T-helper 22 cell (primary cell): ENCODE data around the gene HOATZ.

Experiments
- DNase-seq: peaks from one replicate; pipeline ENCODE4 v3.0.0-alpha.2; 2020; ENCODE audit warnings: low read depth

Gene HOATZ

GRCh38 chr11:111514216-111515031 is at the start of gene HOATZ:
Gene HOATZ, plus strand, starts transcription at chr11:111514778. Its CDS starts 7 bp downstream, at chr11:111514785.
- DNase-seq, result no peak

DNA sequence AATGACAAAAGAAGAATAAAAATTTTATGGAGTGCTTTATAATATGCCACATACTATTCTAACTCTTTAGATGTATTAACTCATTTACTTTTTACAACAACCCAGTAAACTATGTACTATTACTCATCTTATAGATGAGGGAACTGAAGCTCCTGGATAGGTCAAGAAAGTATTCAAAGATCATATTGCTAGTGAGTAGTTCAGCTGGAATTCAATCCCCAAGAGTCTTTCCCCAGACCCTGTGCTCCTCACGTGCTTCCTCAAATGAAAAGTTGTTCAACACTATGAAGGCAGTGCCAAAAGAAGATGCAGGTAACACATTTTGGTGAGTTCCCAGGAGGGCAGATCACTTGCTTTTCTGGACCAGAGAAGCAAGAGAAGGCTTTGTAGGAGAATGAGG is 49.2 kb upstream of the HOATZ start:
- DNase-seq, result no peak

DNA sequence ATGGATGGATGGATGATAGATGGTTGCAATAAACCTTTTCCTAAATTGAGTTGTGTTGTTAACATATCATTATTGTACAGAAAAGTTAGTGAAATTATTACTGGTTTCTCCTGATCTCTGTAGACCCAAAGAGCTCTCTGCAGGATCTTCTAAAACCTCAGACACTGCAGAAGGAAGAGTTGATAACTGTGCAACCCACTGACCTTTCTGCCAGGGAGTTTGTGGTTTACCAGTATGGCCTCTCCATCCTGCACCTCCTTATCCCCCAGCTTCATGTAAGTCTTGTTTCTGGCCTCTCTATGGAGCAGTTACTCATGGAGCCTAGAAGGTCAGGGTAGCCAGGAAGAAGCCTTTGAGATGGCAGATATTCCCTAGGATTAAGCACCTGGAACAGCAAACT is 48.0 kb upstream of the HOATZ start:
- DNase-seq, result no peak

DNA sequence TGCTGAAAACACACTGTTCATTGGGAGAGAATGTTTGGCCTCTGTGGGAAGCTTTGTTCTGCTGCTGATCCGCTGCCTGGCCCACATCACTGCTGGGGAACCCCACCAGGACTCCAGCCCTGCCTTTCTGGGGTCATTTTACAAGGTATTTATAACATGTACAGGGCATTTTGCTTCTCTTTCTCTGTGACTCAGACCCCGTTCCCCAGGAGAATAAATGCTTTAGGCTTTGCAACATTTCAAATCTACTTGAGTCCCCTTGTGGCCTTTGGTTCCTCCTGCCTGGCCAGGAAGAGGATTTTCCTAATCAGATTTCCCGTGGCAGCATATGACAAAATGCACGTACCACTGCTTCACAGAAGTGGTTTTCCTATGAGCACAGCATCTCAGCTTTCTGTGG is 45.4 kb upstream of the HOATZ start:
- DNase-seq, result no peak

DNA sequence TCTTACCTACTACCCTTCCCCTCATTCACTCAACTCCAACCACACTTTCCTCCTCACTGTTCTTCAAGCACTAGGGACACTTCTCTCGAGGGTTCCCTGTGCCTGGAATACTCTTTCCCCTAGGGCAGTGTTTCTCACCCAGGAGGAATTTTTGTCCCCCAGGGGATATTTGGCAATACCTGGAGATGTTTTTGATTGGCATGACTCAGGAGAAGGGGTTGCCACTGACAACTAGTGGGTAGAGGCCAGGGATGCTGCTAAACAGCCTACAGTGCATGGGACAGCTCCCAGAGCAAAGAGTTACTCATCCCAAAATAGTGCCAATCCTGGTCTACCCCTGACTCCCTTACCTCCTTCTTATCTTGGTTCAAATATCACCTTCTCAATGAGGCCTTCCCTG is 42.4 kb upstream of the HOATZ start:
- no peak for DNase-seq

DNA sequence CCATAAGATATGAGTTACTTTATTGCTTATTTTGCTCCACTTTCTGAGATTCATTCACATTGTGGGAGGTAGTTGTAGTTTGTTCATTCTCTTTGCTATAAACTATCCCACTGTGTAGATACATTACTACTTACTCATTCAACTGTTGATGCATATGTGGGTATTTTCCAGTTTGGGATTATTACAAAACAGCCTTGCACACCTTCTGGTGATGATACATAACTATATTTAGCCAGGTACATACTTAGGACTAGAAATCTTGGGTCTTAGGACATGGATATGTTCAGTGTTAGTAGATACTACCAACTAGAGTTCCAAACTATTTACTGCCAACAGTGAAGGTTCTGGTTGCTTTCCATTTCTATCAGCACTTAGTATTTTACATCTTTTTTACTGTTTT is 40.1 kb upstream of the HOATZ start:
- no peak for DNase-seq

GRCh38 chr11:111476366-111476765 is 38.2 kb upstream of the HOATZ start:
- no peak for DNase-seq

DNA sequence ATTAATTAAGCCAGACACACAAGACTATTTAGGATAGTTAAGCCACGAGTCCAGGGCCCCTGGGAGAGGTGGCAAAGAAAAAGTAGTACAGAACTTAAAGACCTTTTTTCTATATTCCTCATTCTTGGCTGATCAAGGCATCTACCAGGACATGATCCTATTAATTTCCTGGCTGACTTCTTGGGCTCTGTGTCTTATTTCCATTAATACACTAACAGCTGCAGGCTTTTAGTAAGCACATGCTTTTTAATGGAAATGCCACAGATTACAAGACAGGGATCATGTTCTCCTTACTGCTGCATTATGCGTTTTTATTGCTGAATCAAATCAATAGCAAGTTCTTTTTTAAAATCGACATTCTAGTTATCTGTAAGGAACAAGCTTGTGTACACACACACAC is 37.6 kb upstream of the HOATZ start:
- DNase-seq, result no peak

DNA sequence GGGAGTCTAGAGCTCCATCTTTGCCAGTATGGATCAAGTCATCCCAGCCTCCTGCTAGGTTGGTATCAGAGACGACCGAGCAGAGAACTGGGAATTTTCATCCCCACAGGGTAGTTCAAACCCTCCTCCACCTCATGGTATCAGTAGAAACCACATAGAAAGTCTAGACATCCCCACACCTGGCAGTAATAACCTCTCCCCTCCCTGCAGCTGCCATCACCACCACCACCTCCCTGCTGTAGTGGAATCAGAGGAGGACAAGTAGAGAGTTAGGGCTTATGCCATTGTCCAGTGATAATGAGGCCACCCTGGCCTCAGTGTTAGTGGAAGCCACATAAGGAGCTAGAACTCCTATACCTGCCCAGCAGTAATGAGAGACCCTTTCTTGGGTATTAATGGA is 36.7 kb upstream of the HOATZ start:
- DNase-seq, result no peak

- DNase-seq, result no peak
Observed at GRCh38 chr11:111479666-111480065, 34.9 kb upstream of the HOATZ start.

- DNase-seq, result no peak
Observed at GRCh38 chr11:111483431-111483830, 31.1 kb upstream of the HOATZ start.

DNA sequence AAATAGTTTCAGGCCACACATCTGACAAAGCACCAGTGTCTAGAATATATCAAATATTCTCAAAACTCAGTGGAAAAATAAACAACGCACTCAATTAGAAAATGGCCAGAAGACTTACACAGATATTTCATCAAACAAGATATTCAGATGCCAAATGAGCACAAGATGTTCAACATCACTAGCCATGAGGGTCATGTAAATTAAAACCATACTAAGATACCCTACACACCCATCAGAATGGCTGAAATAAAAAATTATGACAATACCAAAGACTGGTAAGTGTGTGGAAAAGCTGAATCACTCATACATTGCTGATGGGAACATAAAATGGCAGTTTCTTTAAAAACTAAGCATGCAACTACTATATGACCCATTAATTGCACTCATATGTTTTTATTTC is 24.1 kb upstream of the HOATZ start:
- DNase-seq, result no peak

DNA sequence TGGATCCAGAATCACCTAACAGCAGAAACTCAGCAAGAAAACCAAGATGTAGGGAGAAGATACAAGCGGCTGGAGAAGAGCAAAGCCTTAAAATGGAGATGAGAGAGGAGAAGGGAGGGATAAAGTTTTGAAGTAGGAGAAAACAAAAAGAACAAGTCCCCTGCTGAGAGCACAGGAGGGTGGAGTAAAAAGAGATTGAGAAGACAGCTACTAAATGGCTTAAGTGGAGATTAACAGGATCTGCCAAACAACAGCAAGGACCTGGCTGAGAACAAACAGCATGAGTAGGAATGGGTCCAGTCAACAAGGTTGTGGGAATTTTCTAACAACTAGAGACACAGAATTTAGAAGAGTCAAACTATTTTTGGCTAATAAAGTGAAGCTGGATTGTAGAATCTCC is 20.5 kb upstream of the HOATZ start:
- no peak for DNase-seq

- no peak for DNase-seq
Observed at GRCh38 chr11:111499483-111499882, 15.1 kb upstream of the HOATZ start.

GRCh38 chr11:111500481-111500880 is 14.1 kb upstream of the HOATZ start:
- no peak for DNase-seq

DNA sequence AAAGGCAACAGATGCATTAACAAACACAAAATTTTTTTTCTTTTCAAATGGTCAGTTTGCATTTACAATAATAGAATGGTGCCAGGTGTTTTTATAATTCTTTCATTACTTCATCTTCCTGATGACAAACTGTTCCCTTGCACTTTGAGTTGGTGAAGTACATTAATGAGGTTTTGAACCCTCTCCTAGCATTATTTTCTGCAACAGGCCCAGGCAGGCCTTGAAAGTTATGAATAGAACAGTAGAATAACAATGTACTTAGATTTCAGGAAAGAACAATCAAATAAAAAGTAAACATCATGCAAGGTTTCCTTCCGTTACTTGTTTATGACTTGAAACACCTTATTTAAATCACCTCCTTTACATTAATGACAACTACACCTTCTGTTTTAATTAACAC is 12.0 kb upstream of the HOATZ start:
- no peak for DNase-seq

- DNase-seq, result no peak
Observed at GRCh38 chr11:111510311-111510710, 4.3 kb upstream of the HOATZ start.

DNA sequence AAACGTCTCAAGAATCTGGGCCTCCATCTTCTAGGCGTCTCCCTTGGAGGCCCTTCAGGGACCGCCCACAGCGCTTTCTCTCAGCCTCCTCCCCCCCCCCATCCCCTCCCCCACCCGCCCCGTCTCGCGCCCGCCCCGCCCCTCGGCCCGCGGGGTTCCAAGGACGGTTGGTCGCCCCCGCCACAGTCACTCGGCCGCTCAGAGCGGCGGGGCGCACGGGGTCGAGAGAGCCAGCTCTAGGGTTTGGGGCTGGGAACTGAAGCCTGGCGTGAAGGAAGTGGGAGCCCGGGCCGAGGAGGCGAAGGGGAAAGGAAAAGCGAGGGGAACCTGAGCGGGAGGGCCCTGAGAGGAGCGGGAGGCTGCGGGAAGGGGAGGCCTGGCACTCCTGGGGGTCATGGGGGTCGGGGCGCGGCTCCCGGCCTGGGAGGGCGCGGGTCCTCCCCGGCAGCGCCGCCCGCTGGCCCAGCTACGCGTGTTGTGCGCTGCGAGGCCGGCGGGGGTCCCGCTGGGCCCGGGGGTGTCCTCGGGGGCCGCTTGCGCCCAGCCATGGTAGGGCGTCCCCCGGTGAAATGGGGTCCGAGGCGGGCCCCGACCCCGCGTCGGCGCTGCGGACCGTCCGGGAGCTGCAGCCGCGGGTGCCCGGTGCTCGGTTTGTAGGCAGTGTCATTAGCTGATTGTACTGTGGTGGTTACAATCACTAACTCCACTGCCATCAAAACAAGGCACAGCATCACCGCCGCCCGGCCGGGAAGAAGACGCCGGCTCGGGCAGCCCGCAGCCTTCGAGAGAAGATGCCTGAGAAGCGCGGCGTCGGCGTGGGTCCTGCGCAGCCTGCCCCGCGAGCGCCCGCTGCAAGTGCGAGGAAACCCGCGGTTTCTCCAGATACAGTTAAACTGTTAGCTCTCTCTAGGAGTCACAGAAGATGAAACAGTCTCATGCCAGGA is 2.0 kb upstream of the HOATZ start, which contains the start of gene BTG4:
TSS of gene BTG4 (minus strand) at position 91 of the 944 bp plus-strand sequence. CDS start 13,610 bp downstream, outside the sequence.
- DNase-seq, result no peak

- DNase-seq, result no peak
Observed at GRCh38 chr11:111513240-111513605, 1.4 kb upstream of the HOATZ start.

DNA sequence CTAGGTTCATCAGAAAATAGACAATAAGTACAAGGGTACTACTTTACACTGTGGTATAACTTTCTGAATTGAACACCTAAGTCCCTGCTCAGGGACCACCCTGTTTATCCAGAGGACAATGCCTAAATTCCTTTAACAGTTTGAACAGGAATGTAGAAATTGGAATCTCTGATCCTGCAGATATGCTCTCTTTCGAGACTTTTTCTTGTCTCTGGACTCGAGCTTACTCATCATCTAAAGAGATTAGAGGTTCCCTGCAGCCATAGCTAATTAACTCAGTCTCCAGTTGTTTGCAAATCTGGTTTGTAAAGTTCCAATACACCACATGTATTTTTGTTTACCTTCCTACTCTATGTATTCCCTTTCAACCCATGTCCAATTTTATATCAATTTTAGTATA is 1.0 kb downstream of the HOATZ start:
- no peak for DNase-seq

DNA sequence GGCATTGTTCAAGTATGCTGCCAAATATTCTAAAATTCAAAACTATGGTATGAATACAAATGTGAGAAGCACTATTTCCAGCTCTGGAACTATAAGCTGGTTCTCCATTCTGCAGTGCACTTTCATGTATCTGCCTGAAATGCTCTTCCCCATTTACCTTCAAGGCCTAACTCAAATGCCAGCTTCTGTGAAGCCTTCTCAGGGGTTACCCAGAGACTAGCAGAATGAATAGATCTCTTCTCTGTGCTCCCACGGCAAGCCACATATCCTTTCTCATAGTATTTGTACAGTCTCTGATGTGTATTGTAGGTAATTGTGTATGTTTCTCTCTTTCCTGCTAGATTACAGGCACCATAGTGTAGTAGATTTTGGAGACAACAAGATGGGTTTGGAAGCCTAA is 4.1 kb downstream of the HOATZ start:
- no peak for DNase-seq

GRCh38 chr11:111520560-111520959 is 6.0 kb downstream of the HOATZ start:
- no peak for DNase-seq

DNA sequence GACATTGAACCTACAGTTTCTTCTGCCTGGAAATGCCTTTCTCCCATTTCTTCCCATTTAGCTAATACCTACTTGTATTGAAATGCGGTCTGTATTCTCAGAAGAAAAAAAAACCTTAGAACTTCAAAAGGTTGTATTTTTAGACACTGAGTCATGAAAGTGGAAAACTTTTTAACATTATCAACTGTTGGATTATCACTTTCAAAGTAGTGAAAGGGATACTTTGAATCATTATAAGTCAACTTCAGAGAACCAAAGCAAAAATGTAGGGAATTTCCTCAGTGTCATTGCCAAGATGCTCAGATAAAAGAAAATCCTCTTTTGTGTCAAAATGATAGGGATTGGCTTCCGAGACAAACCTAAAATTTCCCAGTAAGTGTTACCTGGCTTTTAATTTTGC is 6.6 kb downstream of the HOATZ start:
- no peak for DNase-seq
